HG03565 (cell line): ENCODE data around the gene DCPS.
"Not testable (repeated sequence)": the region's sequence is repeated elsewhere in the genome, so short reads cannot be mapped to it uniquely, and the experiment has no call there.

ENCODE experiments used
- ATAC-seq: cut with Tn5 transposase; IDR thresholded peaks from one replicate; pipeline ENCODE4 v1.9.1; 2021; ENCODE audit warnings: mild to moderate bottlenecking, moderate library complexity; ENCODE audit not compliant: unreplicated experiment

DCPS gene

GRCh38 chr11:126378763-126379162, 74.9 kb downstream of the DCPS start:
- ATAC-seq = no peak

DNA sequence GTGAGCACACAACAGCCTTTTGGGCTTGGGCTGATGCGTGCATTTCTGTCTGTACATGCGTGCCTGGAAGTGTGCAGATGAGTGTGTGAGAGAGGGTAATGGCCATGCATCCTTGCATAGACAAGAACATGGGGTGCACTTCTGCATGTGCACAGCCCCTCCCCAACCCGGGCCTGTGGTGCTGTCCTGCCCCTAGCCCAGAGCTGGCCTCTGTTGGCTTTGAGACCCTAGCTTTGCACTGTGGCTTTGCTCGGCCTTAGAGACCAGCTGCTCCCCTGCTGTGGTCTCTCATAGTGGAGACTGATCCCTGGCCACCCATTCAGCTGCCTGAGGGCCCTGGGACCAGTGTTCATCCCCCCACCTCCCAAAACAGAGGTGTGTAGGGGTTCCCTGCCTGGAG, 77.0 kb downstream of the DCPS start:
- no peak for ATAC-seq

DNA sequence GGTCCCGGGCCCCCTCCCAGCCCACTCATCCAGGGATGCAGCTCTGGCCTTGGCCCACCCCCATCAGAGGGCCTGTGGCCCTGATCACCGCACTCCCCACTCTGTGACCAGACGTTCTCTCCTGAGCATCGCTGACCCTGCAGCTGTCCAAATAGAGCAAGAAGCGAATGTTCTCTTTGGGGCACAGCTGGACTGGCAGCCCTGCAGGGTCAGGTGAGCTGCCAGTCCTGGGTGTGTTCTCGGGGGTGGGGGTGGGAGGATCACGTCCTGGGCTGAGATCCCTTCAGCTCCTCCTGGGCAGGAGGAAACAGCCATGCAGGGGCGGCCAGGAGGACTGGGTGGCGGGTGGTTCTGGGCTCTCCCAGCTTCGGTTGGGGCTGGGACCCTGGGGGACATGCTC, 78.1 kb downstream of the DCPS start:
- not testable (repeated sequence) for ATAC-seq

DNA sequence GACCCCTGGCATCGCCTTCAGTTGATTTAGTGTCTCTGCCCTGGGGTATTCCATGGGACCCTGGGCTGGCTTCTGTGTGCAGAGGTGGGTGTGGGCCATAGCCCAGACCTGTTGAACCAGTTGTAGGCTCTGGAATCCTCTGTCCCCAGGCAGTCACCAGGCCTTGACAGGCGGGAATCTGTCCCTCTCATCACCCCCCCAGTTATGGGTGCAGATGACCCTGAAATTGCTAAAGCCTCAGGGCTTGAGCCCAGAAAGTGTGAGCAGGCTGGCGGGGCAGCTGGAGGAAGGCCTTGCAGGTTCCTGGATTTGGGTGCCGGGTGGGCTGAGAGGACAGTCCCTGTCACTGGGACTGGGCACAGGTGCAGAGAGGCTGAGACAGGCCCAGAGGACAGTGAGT, 78.8 kb downstream of the DCPS start:
- not testable (repeated sequence) for ATAC-seq

- ATAC-seq = no peak
These were observed 79.8 kb downstream of the DCPS start for GRCh38 chr11:126383339-126384335.

DNA sequence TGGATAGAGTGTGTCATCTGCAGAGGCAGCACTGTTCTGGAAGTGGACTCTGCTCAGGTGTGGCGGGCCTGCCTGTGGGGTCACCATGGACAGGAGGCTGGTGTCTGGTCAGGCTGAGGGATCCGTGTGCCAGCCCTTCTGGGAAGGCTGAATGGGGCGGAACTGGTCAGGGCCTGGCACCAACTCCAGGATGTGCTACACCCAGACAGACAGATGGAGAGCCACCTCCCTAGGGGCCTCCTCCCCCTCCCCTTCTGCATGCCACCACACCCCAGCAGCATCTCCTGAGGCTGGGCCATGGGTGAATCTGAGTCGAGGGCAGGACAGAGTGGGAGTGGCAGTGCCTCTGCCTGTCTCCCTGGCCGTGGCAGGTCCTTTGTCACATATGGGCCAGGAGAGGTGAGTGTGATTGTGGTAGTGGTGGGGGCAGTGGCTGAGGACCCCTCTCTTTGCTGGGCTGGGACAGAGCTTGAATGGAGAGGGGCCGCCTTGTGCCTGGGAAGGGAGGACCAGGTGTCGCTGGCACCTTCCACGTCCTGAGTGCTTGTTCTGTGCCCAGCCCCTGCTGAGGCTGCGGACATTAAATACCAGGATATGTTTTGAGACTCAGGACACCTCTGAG, 80.7 kb downstream of the DCPS start:
- no peak for ATAC-seq

- ATAC-seq = no peak
These were observed 82.3 kb downstream of the DCPS start for GRCh38 chr11:126385991-126386728.

DNA sequence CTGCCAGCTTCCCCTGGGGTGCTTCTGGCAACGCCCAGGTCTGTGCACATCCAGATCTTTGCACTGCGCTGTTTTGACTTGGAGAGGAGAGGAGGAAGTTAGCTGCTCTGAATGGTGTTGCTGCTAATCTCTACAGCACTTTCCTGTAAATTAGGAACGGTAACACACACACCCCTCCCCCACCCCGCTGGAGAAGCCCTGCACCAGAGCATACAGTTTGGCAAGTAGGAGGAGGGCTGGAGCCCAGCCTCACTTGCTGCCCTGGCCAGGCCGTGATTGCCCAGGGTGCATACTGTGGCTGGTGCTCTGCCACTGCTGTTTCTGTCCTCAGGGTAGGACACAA, 82.8 kb downstream of the DCPS start:
- ATAC-seq = not testable (repeated sequence)

DNA sequence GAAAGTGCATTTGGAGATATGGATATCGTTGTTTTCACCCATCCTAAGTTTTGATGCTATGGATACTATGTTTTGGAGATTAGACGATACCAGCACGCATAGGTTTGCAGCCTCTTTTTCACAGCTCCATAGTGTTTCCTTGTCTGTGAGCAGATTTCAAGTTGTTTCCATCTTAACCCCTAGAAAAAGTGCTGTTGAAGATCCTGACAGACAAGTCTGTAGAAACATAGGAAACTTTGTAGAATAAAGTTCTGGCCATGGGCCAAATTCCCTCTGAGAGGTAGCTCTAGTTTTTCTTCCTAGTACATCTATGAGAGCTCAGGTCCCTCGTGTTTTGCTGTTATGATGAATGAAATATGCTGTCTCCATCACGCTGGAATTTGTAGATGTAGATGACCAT, 84.0 kb downstream of the DCPS start:
- no peak for ATAC-seq

DNA sequence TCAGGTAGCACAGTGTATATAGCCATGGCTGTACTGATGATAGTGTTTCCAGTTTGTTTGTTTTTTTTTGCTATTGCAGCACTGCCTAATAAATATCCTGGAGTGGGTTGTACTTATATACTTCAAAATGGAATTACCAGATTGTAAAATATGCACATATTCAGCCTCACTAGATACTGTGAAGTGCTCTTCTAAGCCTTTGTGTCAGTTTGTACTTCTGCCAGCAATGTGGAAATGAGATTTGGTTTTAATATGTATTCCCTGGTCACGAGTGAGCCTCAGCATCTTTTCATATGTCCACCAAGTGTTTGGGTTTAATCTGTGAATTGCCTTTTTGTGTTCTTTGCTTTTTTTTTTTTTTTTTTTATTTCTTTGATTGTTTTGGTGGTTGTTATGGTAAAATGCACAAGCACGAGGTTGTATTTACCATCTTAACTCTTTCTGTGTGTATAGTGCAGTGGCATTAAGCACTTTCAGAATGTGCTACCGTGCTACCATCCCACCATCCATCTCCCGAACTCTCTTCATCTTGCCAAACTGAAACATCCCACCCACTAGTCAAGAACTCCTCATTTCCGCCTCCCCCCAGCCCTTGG, 86.5 kb downstream of the DCPS start:
- ATAC-seq = no peak

- ATAC-seq = no peak
These were observed 87.6 kb downstream of the DCPS start for GRCh38 chr11:126391286-126391954.

GRCh38 chr11:126391970-126392632, 88.2 kb downstream of the DCPS start:
- no peak for ATAC-seq

DNA sequence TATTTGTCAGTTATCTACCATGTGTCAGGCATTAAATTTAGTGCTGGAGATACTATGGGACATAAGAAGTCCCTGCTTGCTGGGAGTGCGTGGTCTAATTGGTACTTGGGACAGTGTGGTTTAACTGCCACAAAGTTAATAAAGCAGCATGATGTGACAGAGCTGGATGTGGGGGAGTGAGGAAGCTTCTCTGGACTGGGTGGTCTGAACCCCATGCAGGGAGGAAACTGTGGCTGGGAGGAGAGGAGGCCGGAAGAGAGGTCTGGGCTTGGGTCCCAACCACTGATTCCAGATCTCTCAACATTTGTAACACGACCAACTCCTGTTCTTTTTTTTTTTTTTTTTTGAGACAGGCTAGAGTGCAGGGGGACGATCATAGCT, 88.8 kb downstream of the DCPS start:
- ATAC-seq = no peak

GRCh38 chr11:126393143-126393542, 89.3 kb downstream of the DCPS start:
- no peak for ATAC-seq

DNA sequence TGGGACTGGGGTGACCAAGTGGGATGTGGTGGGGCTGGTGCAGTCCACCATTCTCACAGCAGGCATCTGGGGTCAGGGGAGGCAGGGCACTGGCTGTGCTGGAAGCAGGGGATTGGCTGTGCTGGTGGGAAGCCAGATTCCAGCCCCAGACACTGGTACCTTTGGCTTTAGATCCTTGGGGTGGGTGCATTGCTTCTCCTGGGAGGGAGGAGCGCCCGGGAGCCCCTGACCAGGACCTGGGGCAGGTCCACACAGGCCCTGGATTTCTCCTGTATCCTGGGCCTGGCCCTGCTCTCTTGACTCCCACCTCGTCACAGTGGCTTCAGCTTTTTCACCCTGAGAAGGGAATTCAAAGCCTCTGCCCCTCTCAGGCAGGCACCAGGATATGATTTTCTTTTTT, 90.2 kb downstream of the DCPS start:
- no peak for ATAC-seq

DNA sequence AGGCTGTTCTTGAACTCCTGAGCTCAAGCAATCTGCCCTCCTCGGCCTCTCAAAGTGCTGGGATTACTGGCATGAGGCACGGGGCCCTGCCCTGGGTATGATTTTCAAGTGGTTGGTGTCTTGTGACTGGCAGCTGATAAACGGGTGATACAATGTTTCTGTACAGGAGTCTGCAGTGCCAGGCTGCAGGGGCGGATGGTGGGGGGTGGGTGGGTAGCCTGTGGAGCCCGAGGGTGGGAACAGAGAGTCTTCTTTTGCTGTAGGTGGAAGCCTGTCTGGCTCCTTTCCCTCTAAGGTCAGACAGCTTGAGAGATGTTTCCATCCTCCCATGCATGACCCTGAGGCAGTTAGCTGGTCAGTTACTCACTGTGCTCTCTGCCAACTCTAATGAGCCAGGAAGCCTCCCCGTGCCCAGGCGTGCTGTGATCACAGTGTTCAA, 90.8 kb downstream of the DCPS start:
- not testable (repeated sequence) for ATAC-seq
